ENCODE data around the gene DENND6B.
"Not testable (repeated sequence)": the region's sequence is repeated elsewhere in the genome, so short reads cannot be mapped to it uniquely, and the experiment has no call there.

The DENND6B gene

DNA sequence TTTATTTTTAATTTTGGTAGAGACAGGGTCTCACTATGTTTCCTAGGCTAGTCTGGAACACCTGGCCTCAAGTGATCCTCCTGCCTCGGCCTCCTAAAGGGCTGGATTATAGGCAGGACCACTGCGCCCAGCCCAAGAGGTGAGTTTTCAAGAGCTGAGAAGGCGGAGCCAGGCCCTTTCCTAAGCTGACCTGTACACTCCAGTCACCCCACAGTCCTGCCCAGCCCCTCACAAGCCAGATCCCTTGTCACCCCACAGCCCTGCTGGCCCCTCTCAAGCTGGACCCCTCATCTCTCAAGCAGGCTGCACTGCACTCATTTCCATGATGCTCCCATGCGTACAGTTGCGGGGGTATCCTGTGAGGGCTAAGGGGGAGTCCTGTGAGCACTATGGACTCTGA is 2.9 kb downstream of the DENND6B start:
- TF ChIP-seq, protein P1, sequence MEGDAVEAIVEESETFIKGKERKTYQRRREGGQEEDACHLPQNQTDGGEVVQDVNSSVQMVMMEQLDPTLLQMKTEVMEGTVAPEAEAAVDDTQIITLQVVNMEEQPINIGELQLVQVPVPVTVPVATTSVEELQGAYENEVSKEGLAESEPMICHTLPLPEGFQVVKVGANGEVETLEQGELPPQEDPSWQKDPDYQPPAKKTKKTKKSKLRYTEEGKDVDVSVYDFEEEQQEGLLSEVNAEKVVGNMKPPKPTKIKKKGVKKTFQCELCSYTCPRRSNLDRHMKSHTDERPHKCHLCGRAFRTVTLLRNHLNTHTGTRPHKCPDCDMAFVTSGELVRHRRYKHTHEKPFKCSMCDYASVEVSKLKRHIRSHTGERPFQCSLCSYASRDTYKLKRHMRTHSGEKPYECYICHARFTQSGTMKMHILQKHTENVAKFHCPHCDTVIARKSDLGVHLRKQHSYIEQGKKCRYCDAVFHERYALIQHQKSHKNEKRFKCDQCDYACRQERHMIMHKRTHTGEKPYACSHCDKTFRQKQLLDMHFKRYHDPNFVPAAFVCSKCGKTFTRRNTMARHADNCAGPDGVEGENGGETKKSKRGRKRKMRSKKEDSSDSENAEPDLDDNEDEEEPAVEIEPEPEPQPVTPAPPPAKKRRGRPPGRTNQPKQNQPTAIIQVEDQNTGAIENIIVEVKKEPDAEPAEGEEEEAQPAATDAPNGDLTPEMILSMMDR (conservative IDR thresholded peaks at IDR 0.05): no peak
- TF ChIP-seq ZFX (IDR thresholded peaks at IDR 0.05): no peak
- H3K27ac ChIP-seq: no peak overlapping the region

DNA sequence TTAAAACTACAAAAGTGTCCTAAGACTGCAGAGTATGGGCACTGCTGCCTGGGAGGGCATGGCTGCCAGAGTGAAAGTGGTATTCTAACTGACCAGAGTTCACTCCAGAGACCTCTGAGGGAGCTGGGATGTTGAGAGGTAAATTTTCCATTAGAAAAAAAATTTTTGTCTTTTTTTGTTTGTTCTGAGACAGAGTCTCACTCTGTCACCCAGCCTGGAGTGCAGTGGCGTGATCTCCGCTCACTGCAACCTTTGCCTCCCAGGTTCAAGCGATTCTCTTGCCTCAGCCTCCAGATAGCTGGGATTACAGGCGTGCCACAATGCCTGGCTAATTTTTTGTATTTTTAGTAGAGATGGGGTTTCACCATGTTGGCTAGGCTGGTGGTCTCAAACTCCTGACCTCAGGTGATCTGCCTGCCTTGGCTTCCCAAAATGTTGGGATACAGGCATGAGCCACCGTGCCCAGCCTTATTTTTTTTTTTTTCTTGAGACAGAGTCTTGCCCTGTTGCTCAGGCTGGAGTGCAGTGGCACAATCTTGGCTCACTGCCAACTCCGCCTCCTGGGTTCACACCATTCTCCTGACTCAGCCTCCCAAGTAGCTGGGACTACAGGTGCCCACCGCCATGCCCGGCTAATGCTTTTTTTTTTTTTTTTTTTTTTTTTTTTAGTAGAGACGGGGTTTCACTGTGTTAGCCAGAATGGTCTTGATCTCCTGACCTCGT is 4.3 kb downstream of the DENND6B start:
- H3K27ac ChIP-seq: not testable (repeated sequence)

DNA sequence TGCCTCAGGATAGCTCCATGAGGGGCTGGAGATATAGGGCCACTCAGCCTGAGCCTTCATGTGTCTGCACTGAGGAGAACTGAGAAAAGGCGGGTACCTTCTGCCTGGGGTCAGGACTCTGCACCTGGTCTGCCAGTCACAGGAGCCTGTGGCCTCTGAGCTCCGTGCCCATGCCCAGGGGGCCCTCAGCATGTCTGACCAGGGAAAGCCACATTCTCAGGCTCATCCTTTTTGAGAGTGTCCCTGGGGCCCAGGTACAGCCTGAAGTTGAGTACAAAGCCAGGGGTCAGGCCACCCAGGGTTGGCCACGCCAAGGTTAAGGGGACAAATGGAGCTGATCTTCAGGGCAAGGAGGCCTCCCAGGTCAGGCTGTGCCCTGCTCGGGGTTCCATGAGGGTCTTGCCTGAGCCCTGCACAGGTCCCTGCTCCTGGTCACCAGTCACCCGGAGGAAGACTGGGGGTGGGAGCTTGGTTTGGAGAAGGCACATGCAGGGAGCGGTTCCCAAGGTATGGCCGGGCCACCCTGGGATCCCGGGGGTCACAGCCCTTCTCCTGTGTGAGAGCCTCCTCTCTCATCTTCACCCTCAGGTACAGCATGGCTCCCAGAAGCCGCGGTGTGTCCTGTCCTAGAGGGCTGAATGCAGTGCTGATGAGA is 6.0 kb downstream of the DENND6B start:
- H3K27ac ChIP-seq: no peak overlapping the region
- TF ChIP-seq ZFX (IDR thresholded peaks at IDR 0.05): no peak
- TF ChIP-seq, protein P1 (conservative IDR thresholded peaks at IDR 0.05): no peak

DNA sequence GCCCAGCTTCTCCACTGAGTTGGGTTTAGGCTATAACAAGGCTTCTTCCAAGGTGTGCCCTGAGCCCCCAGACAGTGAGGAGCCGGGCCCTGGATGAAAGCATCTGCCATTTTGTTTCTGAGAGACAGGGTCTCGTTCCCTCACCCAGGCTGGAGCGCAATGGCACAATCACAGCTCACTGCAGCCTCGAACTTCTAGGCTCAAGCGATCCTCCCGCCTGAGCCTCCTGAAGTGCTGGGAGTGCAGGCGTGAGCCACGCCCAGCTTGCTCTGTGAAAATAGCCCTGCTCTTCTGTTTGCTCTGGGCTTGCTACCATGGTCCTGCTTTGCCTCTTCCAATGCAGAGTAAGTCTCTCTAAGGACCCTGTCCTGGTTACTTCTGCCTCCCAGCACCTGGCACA is 6.7 kb downstream of the DENND6B start:
- no peak overlapping the region for H3K27ac ChIP-seq
- TF ChIP-seq, protein P1 (conservative IDR thresholded peaks at IDR 0.05): no peak
- TF ChIP-seq ZFX (IDR thresholded peaks at IDR 0.05): no peak

DNA sequence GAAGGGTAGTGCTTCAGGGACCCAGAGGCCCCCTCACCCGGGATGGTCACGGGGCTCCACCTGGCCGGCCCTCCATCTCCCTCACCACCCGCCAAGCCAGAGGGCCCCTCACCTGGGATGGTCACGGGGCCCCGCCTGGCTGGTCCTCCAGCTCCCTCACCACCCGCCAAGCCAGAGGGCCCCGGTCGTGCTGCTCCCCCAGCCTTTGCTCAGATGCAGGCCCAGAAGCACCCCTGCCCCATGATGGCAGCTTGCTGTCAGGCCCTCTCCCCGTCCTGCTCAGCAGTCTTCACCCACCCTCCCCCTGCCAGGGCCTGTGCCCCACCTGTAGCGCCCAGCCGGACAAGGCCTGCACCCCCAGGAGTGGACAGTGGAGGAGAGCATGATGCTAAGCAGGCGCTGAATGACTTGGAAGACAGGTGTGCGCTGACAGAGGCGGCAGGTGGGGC is 7.3 kb downstream of the DENND6B start:
- TF ChIP-seq ZFX (IDR thresholded peaks at IDR 0.05): no peak
- TF ChIP-seq, protein P1 (conservative IDR thresholded peaks at IDR 0.05): no peak
- H3K27ac ChIP-seq: no peak overlapping the region

DNA sequence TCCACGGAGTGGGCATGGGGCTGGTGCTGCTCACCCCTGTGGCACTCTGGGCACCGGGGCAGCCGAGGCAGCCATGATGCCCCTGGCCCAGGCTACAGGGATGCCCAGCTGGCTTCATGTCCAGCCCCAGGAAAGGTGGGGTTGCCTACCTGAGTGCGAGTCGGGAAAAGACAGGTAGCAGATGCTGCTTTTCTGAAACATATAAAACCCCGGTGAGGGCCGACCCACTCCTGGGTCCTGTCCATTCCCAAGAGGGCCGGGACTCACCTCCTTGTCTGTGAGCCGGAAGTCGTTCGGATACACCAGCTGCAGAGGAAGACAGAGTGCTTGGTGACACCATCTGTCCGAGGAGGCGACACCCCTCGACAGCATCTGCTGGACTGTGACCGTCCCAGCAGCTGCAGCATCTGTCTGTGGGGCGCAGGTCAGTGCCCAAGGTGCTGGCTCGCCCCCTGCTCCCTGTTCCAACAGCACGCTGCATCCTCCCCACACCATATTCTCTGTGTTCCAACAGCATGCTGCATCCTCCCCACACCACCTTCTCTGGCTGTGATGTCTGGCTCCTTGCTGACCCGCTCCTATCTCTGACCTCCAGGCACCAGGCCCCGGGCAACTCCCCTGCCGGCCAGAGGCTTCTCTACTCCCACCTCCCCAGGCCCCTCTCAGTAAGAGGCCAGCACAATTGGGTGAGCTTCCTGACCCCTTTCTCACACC is 8.0 kb downstream of the DENND6B start:
- H3K27ac ChIP-seq: no peak overlapping the region
- TF ChIP-seq, protein P1 (conservative IDR thresholded peaks at IDR 0.05): no peak
- TF ChIP-seq ZFX (IDR thresholded peaks at IDR 0.05): no peak

DNA sequence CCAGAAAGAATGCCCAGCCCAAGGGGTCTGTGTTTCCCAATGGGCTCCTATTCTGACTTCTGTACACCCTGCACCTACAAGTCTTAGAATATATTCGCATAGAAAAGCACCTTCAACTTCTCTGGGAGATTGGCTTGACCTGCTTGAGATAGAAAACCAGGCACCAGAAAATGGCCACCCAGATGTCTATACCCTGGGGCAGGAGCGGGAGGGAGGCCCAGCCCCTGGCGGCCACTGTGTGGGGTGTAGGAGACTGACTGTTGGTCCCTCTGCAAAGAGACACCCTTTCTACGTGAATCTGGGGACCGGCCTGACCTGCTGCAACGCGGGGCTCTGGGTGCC is 8.5 kb downstream of the DENND6B start:
- TF ChIP-seq ZFX (IDR thresholded peaks at IDR 0.05): no peak
- TF ChIP-seq, protein P1 (conservative IDR thresholded peaks at IDR 0.05): no peak
- H3K27ac ChIP-seq: no peak overlapping the region

Data from C4-2B (cell line).